HEK293 (cell line): Measurements from ENCODE around the gene ZSCAN10.
A peak's percentile ranks its signal among the peaks of the same experiment; 100 is the strongest.

Source experiments
- GFI1B ChIP-seq: fragments of 450-650 bp; formaldehyde crosslinking; IDR thresholded peaks from 2 replicates; pipeline ENCODE4 v1.5.1; 2016; ENCODE audit warnings: missing biosample characterization, missing genetic modification characterization
- KLF9 ChIP-seq: fragments of 450-650 bp; formaldehyde crosslinking; IDR thresholded peaks from 2 replicates; pipeline ENCODE4 v1.5.1; 2016; ENCODE audit warnings: missing biosample characterization, missing genetic modification characterization, low read depth
- PRDM10 ChIP-seq: fragments of 450-650 bp; formaldehyde crosslinking; IDR thresholded peaks from 2 replicates; pipeline ENCODE4 v1.5.1; 2016; ENCODE audit warnings: missing biosample characterization, missing genetic modification characterization
- REPIN1 ChIP-seq: fragments of 450-650 bp; formaldehyde crosslinking; IDR thresholded peaks from 2 replicates; pipeline ENCODE4 v1.5.1; 2017; ENCODE audit warnings: missing biosample characterization, missing genetic modification characterization, low read depth
- TRIM28 ChIP-seq: IDR thresholded peaks from 2 replicates; pipeline ENCODE4 v1.6.1; 2011; ENCODE audit warnings: low read length, control low read depth, borderline replicate concordance
- YY1 ChIP-seq: fragments of 450-650 bp; formaldehyde crosslinking; IDR thresholded peaks from 2 replicates; pipeline ENCODE4 v1.5.1; 2018; ENCODE audit warnings: missing biosample characterization, missing genetic modification characterization
- ZBTB10 ChIP-seq: fragments of 450-650 bp; formaldehyde crosslinking; IDR thresholded peaks from 2 replicates; pipeline ENCODE4 v1.5.1; 2016; ENCODE audit warnings: missing biosample characterization, missing genetic modification characterization
- ZBTB48 ChIP-seq: fragments of 450-650 bp; formaldehyde crosslinking; IDR thresholded peaks from 2 replicates; pipeline ENCODE4 v1.5.1; 2016; ENCODE audit warnings: missing biosample characterization, missing genetic modification characterization
- ZFP69B ChIP-seq: fragments of 450-650 bp; formaldehyde crosslinking; IDR thresholded peaks from 2 replicates; pipeline ENCODE4 v1.5.1; 2016; ENCODE audit warnings: missing biosample characterization, missing genetic modification characterization
- ZNF112 ChIP-seq: fragments of 450-650 bp; formaldehyde crosslinking; IDR thresholded peaks from 2 replicates; pipeline ENCODE4 v1.5.0; 2017; ENCODE audit warnings: missing biosample characterization, missing genetic modification characterization
- ZNF169 ChIP-seq: fragments of 450-650 bp; formaldehyde crosslinking; IDR thresholded peaks from 2 replicates; pipeline ENCODE4 v1.5.1; 2016; ENCODE audit warnings: missing biosample characterization, missing genetic modification characterization
- ZNF174 ChIP-seq: fragments of 450-650 bp; formaldehyde crosslinking; IDR thresholded peaks from 2 replicates; pipeline ENCODE4 v1.5.0; 2017; ENCODE audit warnings: missing biosample characterization, mild to moderate bottlenecking, missing genetic modification characterization
- ZNF214 ChIP-seq: fragments of 450-650 bp; formaldehyde crosslinking; IDR thresholded peaks from 2 replicates; pipeline ENCODE4 v1.5.1; 2017; ENCODE audit warnings: missing biosample characterization, mild to moderate bottlenecking, missing genetic modification characterization, borderline replicate concordance
- ZNF239 ChIP-seq: fragments of 450-650 bp; formaldehyde crosslinking; IDR thresholded peaks from 2 replicates; pipeline ENCODE4 v1.5.1; 2016; ENCODE audit warnings: missing biosample characterization, missing genetic modification characterization
- ZNF335 ChIP-seq: fragments of 450-650 bp; formaldehyde crosslinking; conservative IDR thresholded peaks from 2 replicates; pipeline ENCODE4 v1.5.1; 2016; ENCODE audit warnings: missing biosample characterization, missing genetic modification characterization
- ZNF350 ChIP-seq: fragments of 450-650 bp; formaldehyde crosslinking; IDR thresholded peaks from 2 replicates; pipeline ENCODE4 v1.5.0; 2017; ENCODE audit warnings: missing biosample characterization, mild to moderate bottlenecking, missing genetic modification characterization
- ZNF354C ChIP-seq: fragments of 450-650 bp; formaldehyde crosslinking; IDR thresholded peaks from 2 replicates; pipeline ENCODE4 v1.5.1; 2016; ENCODE audit warnings: missing biosample characterization, missing genetic modification characterization, low read depth, borderline replicate concordance
- ZNF514 ChIP-seq: fragments of 450-650 bp; formaldehyde crosslinking; IDR thresholded peaks from 2 replicates; pipeline ENCODE4 v1.5.1; 2016; ENCODE audit warnings: missing biosample characterization, missing genetic modification characterization
- ZNF521 ChIP-seq: fragments of 450-650 bp; formaldehyde crosslinking; IDR thresholded peaks from 2 replicates; pipeline ENCODE4 v1.5.1; 2017; ENCODE audit warnings: missing biosample characterization, mild to moderate bottlenecking, missing genetic modification characterization
- ZNF670 ChIP-seq: fragments of 450-650 bp; formaldehyde crosslinking; IDR thresholded peaks from 2 replicates; pipeline ENCODE4 v1.5.1; 2016; ENCODE audit warnings: missing biosample characterization, missing genetic modification characterization, low read depth
- ZNF677 ChIP-seq: fragments of 450-650 bp; IDR thresholded peaks from 2 replicates; pipeline ENCODE4 v1.5.0; 2018; ENCODE audit warnings: missing biosample characterization, mild to moderate bottlenecking, missing genetic modification characterization, moderate library complexity
- ZNF777 ChIP-seq: fragments of 450-650 bp; formaldehyde crosslinking; IDR thresholded peaks from 2 replicates; pipeline ENCODE4 v1.5.1; 2017; ENCODE audit warnings: missing biosample characterization, missing genetic modification characterization, borderline replicate concordance
- ZNF792 ChIP-seq: fragments of 450-650 bp; formaldehyde crosslinking; IDR thresholded peaks from 2 replicates; pipeline ENCODE4 v1.5.1; 2016; ENCODE audit warnings: missing biosample characterization, missing genetic modification characterization
- ZNF830 ChIP-seq: fragments of 450-650 bp; IDR thresholded peaks from 2 replicates; pipeline ENCODE4 v1.5.0; 2018; ENCODE audit warnings: missing biosample characterization, missing genetic modification characterization, low read depth, mild to moderate bottlenecking, moderate library complexity
- ZSCAN16 ChIP-seq: fragments of 450-650 bp; formaldehyde crosslinking; IDR thresholded peaks from 2 replicates; pipeline ENCODE4 v1.5.1; 2016; ENCODE audit warnings: missing biosample characterization, missing genetic modification characterization
- TF ChIP-seq, protein P1 (sequence below): fragments of 450-650 bp; formaldehyde crosslinking; IDR thresholded peaks from 2 replicates; pipeline ENCODE4 v1.5.1; 2016; ENCODE audit warnings: missing biosample characterization, missing genetic modification characterization
- TF ChIP-seq, protein P2 (sequence below): fragments of 450-650 bp; formaldehyde crosslinking; optimal IDR thresholded peaks from 2 replicates; pipeline ENCODE3; 2016; ENCODE audit warnings: missing biosample characterization, mild to moderate bottlenecking, missing genetic modification characterization
- TF ChIP-seq, protein P3 (sequence below): fragments of 450-650 bp; formaldehyde crosslinking; IDR thresholded peaks from 2 replicates; pipeline ENCODE4 v1.5.1; 2016; ENCODE audit warnings: missing biosample characterization, missing genetic modification characterization, low read depth
- TF ChIP-seq, protein P4 (sequence below): fragments of 450-650 bp; formaldehyde crosslinking; IDR thresholded peaks from 2 replicates; pipeline ENCODE4 v1.5.1; 2016; ENCODE audit warnings: missing biosample characterization, missing genetic modification characterization

The ZSCAN10 gene

DNA sequence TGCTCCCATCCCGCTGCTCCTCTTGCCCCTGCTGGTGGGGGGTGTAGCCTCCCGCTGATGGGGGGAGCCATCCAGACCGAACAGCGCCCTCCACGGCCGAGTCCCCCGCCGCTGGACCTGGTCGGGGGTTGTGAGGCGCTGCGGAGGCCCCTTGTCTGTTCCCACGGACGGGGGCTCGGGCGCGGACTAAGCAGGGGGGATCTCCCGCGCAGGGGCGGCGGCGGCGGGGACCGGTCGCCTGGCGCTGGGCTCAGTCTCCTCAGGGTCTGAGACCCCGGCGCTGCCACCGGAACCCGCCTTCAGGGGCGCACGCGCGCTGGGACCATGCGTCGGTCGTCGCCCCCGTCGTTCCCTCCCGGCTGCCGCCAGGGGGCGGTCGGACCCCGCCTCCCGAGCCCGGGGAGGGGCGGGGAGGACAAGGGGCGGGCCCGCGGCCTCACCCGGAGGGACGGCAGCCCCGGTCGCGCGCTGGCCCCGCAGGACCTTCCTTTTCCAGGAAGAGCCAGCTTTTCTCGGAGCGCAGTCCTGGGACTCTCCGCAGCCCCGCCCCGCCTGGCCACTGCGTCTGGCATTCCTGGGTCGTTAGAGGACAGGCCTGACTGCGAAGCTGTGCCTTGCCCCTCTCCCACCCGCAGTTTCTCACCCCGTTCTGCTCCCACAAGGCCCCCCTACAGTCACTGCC, 39.9 kb downstream of the ZSCAN10 start (continued):
- TF ChIP-seq ZNF830: no peak
- TF ChIP-seq ZBTB48: no peak
- TF ChIP-seq, protein P1, sequence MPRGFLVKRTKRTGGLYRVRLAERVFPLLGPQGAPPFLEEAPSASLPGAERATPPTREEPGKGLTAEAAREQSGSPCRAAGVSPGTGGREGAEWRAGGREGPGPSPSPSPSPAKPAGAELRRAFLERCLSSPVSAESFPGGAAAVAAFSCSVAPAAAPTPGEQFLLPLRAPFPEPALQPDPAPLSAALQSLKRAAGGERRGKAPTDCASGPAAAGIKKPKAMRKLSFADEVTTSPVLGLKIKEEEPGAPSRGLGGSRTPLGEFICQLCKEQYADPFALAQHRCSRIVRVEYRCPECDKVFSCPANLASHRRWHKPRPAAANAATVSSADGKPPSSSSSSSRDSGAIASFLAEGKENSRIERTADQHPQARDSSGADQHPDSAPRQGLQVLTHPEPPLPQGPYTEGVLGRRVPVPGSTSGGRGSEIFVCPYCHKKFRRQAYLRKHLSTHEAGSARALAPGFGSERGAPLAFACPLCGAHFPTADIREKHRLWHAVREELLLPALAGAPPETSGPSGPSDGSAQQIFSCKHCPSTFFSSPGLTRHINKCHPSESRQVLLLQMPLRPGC: no peak
- no peak for TF ChIP-seq ZNF521 (tag by site-specific recombination)
- peak; percentile 78 for TF ChIP-seq KLF9 (tag by site-specific recombination)
- no peak for TF ChIP-seq ZBTB10 (tag by site-specific recombination)
- TF ChIP-seq TRIM28: no peak
- no peak for TF ChIP-seq REPIN1
- TF ChIP-seq ZFP69B (tag by site-specific recombination): no peak
- TF ChIP-seq ZNF670 (tag by site-specific recombination): no peak
- TF ChIP-seq ZNF350 (tag by site-specific recombination): no peak
- TF ChIP-seq, protein P2, sequence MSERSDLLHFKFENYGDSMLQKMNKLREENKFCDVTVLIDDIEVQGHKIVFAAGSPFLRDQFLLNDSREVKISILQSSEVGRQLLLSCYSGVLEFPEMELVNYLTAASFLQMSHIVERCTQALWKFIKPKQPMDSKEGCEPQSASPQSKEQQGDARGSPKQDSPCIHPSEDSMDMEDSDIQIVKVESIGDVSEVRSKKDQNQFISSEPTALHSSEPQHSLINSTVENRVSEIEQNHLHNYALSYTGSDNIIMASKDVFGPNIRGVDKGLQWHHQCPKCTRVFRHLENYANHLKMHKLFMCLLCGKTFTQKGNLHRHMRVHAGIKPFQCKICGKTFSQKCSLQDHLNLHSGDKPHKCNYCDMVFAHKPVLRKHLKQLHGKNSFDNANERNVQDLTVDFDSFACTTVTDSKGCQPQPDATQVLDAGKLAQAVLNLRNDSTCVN (tag by site-specific recombination): peak; percentile 73
- TF ChIP-seq ZNF354C (tag by site-specific recombination): no peak
- no peak for TF ChIP-seq ZSCAN16
- no peak for TF ChIP-seq ZNF792 (tag by site-specific recombination)
- TF ChIP-seq ZNF677 (tag by site-specific recombination): no peak
- no peak for TF ChIP-seq GFI1B
- TF ChIP-seq, protein P3, sequence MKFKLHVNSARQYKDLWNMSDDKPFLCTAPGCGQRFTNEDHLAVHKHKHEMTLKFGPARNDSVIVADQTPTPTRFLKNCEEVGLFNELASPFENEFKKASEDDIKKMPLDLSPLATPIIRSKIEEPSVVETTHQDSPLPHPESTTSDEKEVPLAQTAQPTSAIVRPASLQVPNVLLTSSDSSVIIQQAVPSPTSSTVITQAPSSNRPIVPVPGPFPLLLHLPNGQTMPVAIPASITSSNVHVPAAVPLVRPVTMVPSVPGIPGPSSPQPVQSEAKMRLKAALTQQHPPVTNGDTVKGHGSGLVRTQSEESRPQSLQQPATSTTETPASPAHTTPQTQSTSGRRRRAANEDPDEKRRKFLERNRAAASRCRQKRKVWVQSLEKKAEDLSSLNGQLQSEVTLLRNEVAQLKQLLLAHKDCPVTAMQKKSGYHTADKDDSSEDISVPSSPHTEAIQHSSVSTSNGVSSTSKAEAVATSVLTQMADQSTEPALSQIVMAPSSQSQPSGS (tag by site-specific recombination): no peak
- TF ChIP-seq YY1 (tag by site-specific recombination): no peak
- no peak for TF ChIP-seq ZNF239 (tag by site-specific recombination)
- no peak for TF ChIP-seq ZNF514 (tag by site-specific recombination)
- TF ChIP-seq ZNF169: no peak
- no peak for TF ChIP-seq ZNF777
- no peak for TF ChIP-seq ZNF214 (tag by site-specific recombination)
- TF ChIP-seq ZNF335 (tag by site-specific recombination): peak; percentile 79
- TF ChIP-seq PRDM10 (tag by site-specific recombination): no peak
- TF ChIP-seq ZNF174: no peak
- TF ChIP-seq, protein P4, sequence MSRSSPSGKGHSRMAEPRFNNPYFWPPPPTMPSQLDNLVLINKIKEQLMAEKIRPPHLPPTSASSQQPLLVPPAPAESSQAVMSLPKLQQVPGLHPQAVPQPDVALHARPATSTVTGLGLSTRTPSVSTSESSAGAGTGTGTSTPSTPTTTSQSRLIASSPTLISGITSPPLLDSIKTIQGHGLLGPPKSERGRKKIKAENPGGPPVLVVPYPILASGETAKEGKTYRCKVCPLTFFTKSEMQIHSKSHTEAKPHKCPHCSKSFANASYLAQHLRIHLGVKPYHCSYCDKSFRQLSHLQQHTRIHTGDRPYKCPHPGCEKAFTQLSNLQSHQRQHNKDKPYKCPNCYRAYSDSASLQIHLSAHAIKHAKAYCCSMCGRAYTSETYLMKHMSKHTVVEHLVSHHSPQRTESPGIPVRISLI (tag by site-specific recombination): no peak
- no peak for TF ChIP-seq ZNF112 (tag by site-specific recombination)
